ENCODE measurements around the gene GPSM1. TPM values are rescaled to one million over a fixed set of nuclear protein-coding genes. Genes with fewer than 3 reads are reported as not detected.

Gene GPSM1, protein sequence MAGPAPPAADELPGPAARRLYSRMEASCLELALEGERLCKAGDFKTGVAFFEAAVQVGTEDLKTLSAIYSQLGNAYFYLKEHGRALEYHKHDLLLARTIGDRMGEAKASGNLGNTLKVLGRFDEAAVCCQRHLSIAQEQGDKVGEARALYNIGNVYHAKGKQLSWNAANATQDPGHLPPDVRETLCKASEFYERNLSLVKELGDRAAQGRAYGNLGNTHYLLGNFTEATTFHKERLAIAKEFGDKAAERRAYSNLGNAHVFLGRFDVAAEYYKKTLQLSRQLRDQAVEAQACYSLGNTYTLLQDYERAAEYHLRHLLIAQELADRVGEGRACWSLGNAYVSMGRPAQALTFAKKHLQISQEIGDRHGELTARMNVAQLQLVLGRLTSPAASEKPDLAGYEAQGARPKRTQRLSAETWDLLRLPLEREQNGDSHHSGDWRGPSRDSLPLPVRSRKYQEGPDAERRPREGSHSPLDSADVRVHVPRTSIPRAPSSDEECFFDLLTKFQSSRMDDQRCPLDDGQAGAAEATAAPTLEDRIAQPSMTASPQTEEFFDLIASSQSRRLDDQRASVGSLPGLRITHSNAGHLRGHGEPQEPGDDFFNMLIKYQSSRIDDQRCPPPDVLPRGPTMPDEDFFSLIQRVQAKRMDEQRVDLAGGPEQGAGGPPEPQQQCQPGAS
- total RNA-seq (2022; extraction: Qiagen RNA extraction; ENCODE audit: low read depth), result 8.4 to 12.4 TPM (median 10.7 TPM) in 5 replicates

GRCh38 chr9:136327304-136327974, at the start of gene GPSM1:
GPSM1 (plus strand) TSS chr9:136327539; CDS start chr9:136327696, 157 bp downstream.

DNA sequence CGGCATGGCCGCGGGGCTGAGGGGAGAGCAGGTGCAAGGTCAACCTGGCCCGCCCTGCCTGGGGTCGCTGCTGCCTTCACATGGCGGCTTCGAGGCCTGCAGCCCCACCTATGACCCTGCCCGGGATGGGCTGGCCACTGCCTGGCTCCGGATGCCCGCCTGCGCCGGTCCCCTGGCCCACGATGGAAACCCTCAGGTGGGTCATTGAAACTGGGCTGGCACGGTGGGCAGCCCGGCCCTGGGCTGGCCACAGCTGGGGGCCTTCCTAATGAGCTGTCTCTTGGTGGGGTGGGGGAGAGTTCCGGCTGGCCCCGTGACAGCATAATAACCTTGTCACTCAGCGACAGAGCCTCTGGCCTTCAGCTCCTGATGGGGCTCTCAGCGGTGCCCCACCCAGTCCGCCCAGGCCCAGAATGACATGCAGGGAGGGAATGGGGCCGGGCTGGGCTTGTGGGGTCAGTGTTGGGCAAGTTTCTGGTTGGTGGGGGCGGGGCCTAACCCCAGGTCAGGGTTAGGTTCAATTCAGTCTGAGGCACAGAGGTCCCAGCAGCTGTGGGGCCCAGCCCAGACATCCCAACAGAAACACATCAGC, 23.4 kb upstream of the GPSM1 start, which contains the start of gene CCDC187:
TSS of gene CCDC187 (minus strand) at position 270 of the 592 bp plus-strand sequence. CDS start at position 6, 264 bp downstream.

DNA sequence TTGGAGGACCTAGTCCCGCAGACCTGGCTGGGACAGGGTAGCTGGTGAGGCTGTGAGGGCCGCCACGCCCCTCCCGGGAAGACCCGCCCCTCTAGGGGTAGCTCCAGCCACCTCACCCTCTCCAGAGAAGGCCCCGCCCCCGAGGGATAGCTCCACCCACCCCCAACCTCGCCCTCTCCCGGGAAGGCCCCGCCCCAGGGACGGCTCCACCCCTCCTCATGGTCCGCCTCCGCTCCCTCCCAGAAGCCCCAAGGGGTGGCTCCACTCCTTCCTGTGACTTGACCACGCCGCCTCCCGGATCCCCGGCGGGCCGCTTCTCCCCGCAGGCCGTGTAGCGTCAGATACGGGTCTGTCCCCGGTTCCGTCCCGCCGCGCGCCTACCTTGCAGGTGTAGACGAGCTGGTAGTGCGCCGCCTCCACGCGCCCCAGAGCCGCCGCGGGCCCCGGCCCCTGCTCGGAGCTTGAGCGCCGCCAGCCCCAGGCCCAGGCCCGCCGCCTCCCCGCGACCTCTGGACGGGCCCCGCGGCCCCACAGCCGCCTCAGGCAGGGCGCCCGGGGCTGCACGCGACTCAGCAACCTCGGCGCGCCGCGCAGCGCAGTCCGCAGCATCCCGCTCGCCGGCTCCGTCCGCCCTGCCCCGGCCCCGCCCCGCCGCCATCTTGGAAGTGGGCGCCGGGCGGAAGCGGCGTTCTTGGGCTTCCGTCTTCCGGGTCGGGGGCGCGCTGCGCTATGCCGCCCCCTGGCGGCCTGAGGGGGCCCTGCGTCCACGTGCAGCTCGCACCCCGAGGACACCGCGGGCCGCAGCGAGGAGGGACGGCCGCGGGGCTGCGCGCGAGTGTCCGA, 36.0 kb downstream of the GPSM1 start, which contains the start of gene DNLZ:
TSS of gene DNLZ (minus strand) at position 639 of the 843 bp plus-strand sequence. CDS start at position 609, 30 bp downstream.

GRCh38 chr9:136373300-136374182, 46.2 kb downstream of the GPSM1 start, which contains the start of gene CARD9:
CARD9 (minus strand) TSS chr9:136373669; CDS start chr9:136372078, 1,591 bp downstream.

DNA sequence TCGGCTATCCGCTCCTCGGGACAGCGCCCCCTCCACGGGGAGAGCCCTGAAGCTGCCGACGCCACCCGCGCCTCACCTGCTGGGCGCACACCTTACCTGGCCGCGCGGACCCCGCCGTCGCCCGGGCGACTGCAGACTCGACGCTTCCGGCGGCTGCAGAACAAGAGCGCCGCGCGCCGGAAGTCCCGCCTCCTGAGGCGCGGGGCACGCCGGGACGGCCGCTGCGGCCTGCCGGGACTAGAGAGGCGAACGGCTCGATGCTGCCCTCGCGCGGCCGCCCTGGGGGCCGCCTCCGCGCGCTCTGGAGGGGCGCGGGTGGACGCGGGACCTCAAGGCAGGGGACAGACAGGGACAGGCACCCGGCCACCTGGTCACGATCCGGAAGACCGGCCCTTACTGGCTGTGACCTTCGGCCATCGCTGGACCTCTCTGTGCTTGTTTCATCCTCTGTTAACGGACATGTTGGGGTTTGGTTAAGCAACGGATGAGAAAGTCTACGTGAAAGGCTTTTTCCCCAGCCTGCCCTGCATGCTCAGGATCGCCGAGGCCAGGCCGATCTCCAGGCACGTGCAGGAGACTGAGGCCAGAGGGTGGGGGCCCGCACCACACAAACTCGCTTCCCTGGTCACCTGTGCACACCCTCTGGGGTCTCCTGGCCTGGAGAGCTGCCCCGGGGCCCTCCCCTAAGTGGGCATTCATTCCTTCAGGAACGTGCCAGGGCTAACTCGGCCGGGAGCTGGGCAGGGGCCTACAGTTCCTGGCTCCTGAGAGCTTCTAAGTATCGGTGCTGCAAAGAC, 72.9 kb downstream of the GPSM1 start, which contains the start of gene SNAPC4:
TSS of gene SNAPC4 (minus strand) at position 133 of the 797 bp plus-strand sequence. CDS start 1,742 bp downstream, outside the sequence.

Other genes with a start within 250 kb of the GPSM1 start
- 23.6 to 33.2 TPM (median 31.2 TPM) in 5 replicates for gene NACC2, start 232.2 kb upstream of the GPSM1 start, total RNA-seq (2022; extraction: Qiagen RNA extraction; ENCODE audit: low read depth)
- 33.6 to 49.9 TPM (median 45.5 TPM) in 5 replicates for gene TMEM250, start 208.7 kb upstream of the GPSM1 start, total RNA-seq (2022; extraction: Qiagen RNA extraction; ENCODE audit: low read depth)
- 0.05 to 0.13 TPM (median 0.09 TPM) in 5 replicates for gene LHX3, start 122.4 kb upstream of the GPSM1 start, total RNA-seq (2022; extraction: Qiagen RNA extraction; ENCODE audit: low read depth)
- 25.7 to 31.0 TPM (median 29.4 TPM) in 5 replicates for gene QSOX2, start 81.7 kb upstream of the GPSM1 start, total RNA-seq (2022; extraction: Qiagen RNA extraction; ENCODE audit: low read depth)
- 0.01 TPM in 1 of 5 replicates, not detected in the others for gene CCDC187, start 23.4 kb upstream of the GPSM1 start, total RNA-seq (2022; extraction: Qiagen RNA extraction; ENCODE audit: low read depth)
- gene DNLZ, start 36.2 kb downstream of the GPSM1 start, total RNA-seq (2022; extraction: Qiagen RNA extraction; ENCODE audit: low read depth), result 19.0 to 36.9 TPM (median 31.0 TPM) in 5 replicates
- gene CARD9, start 46.1 kb downstream of the GPSM1 start, total RNA-seq (2022; extraction: Qiagen RNA extraction; ENCODE audit: low read depth), result 0.64 to 2.6 TPM (median 1.1 TPM) in 5 replicates
- 11.7 to 14.7 TPM (median 12.9 TPM) in 5 replicates for gene SNAPC4, start 72.6 kb downstream of the GPSM1 start, total RNA-seq (2022; extraction: Qiagen RNA extraction; ENCODE audit: low read depth)
- 65.0 to 82.7 TPM (median 79.3 TPM) in 5 replicates for gene ENTR1, start 83.1 kb downstream of the GPSM1 start, total RNA-seq (2022; extraction: Qiagen RNA extraction; ENCODE audit: low read depth)
- gene PMPCA, start 83.1 kb downstream of the GPSM1 start, total RNA-seq (2022; extraction: Qiagen RNA extraction; ENCODE audit: low read depth), result 77.4 to 96.9 TPM (median 81.7 TPM) in 5 replicates
- 12.1 to 20.4 TPM (median 17.7 TPM) in 5 replicates for gene INPP5E, start 112.3 kb downstream of the GPSM1 start, total RNA-seq (2022; extraction: Qiagen RNA extraction; ENCODE audit: low read depth)
- gene SEC16A, start 155.5 kb downstream of the GPSM1 start, total RNA-seq (2022; extraction: Qiagen RNA extraction; ENCODE audit: low read depth), result 54.9 to 67.9 TPM (median 64.7 TPM) in 5 replicates
- gene NOTCH1, start 218.5 kb downstream of the GPSM1 start, total RNA-seq (2022; extraction: Qiagen RNA extraction; ENCODE audit: low read depth), result 9.7 to 13.2 TPM (median 11.3 TPM) in 5 replicates